Measurements from ENCODE around the gene NR4A3. TPM values are rescaled to one million over a fixed set of nuclear protein-coding genes. Genes with fewer than 3 reads are reported as not detected.

NR4A3 gene
- total and polyA plus RNA-seq, 2 donors (not counting 1 experiment from before 2014, with no cell fraction given): 8.2 to 9.1 TPM

GRCh38 chr9:99858087-99858486 lies 36.4 kb downstream of the NR4A3 start:
- no peaks in the 10 kb centered on the region for H3K4me1 ChIP-seq (ENCODE audit: control insufficient read depth, extremely low read depth, insufficient read depth, low read length)
- H3K27ac ChIP-seq (ENCODE audit: insufficient read depth, low read length): no peak overlapping the region
- no peak overlapping the region for H3K4me3 ChIP-seq (replicated peaks in 1 of 4; ENCODE audit: control extremely low read depth in 1 of 4, insufficient read depth in 1 of 4, low read depth in 3 of 4, low read length in 4 of 4)
- no peaks in the 10 kb centered on the region for H3K9me3 ChIP-seq (ENCODE audit: control insufficient read depth, insufficient read depth, low read depth, low read length)
- no peak overlapping the region for H3K4me2 ChIP-seq (ENCODE audit: extremely low read depth, insufficient read depth, low read length)
- H3K36me3 ChIP-seq (ENCODE audit: control insufficient read depth, insufficient read depth, low read length): no peaks in the 10 kb centered on the region
- TF ChIP-seq CTCF (conservative IDR thresholded peaks at IDR 0.05 in 1 of 2, IDR thresholded peaks at IDR 0.05 in 1 of 2; ENCODE audit: low read depth in 1 of 2, low read length in 2 of 2) (no peak), EZH2 (IDR thresholded peaks at IDR 0.05; ENCODE audit: low read length, missing control alignments) (no peak)
- H2AFZ ChIP-seq (ENCODE audit: low read length): no peak overlapping the region
- DNase-seq (ENCODE audit: low read depth in 2 of 2): no peak
- H3K9ac ChIP-seq (ENCODE audit: insufficient read depth, low read length): no peak overlapping the region
- H3K79me2 ChIP-seq (ENCODE audit: control insufficient read depth, insufficient read depth, low read length): no peaks in the 10 kb centered on the region
- H4K20me1 ChIP-seq (ENCODE audit: control insufficient read depth, extremely low read depth, insufficient read depth, low read length): no peaks in the 10 kb centered on the region
- H3K27me3 ChIP-seq (ENCODE audit: control insufficient read depth, insufficient read depth, low read length): no peaks in the 10 kb centered on the region

- Histone ChIP-seq H3K9ac (ENCODE audit: insufficient read depth, low read length) (no peak overlapping the region), H3K27me3 (ENCODE audit: control insufficient read depth, insufficient read depth, low read length) (no peaks in the 10 kb centered on the region), H3K4me3 (replicated peaks in 1 of 4; ENCODE audit: control extremely low read depth in 1 of 4, insufficient read depth in 1 of 4, low read depth in 3 of 4, low read length in 4 of 4) (no peak overlapping the region), H4K20me1 (ENCODE audit: control insufficient read depth, extremely low read depth, insufficient read depth, low read length) (no peaks in the 10 kb centered on the region), H3K4me2 (ENCODE audit: extremely low read depth, insufficient read depth, low read length) (no peak overlapping the region), H3K36me3 (ENCODE audit: control insufficient read depth, insufficient read depth, low read length) (no peaks in the 10 kb centered on the region), H3K79me2 (ENCODE audit: control insufficient read depth, insufficient read depth, low read length) (no peaks in the 10 kb centered on the region), H3K9me3 (ENCODE audit: control insufficient read depth, insufficient read depth, low read depth, low read length) (no peaks in the 10 kb centered on the region), H3K4me1 (ENCODE audit: control insufficient read depth, extremely low read depth, insufficient read depth, low read length) (no peaks in the 10 kb centered on the region), H3K27ac (ENCODE audit: insufficient read depth, low read length) (no peak overlapping the region), H2AFZ (ENCODE audit: low read length) (no peak overlapping the region)
- no peak for TF ChIP-seq CTCF (conservative IDR thresholded peaks at IDR 0.05 in 1 of 2, IDR thresholded peaks at IDR 0.05 in 1 of 2; ENCODE audit: low read depth in 1 of 2, low read length in 2 of 2)
- no peak for TF ChIP-seq EZH2 (IDR thresholded peaks at IDR 0.05; ENCODE audit: low read length, missing control alignments)
- peak in 1 of 2 donors; percentile 19 for DNase-seq (ENCODE audit: low read depth in 2 of 2)
Observed at GRCh38 chr9:99859243-99859980, 37.7 kb downstream of the NR4A3 start.

- TF ChIP-seq EZH2 (IDR thresholded peaks at IDR 0.05; ENCODE audit: low read length, missing control alignments): no peak
- TF ChIP-seq CTCF (conservative IDR thresholded peaks at IDR 0.05 in 1 of 2, IDR thresholded peaks at IDR 0.05 in 1 of 2; ENCODE audit: low read depth in 1 of 2, low read length in 2 of 2): no peak
Observed at GRCh38 chr9:99860266-99860665, 38.6 kb downstream of the NR4A3 start.

More at GRCh38 chr9:99860266-99860665, 38.6 kb downstream of the NR4A3 start:
- no peak for DNase-seq (ENCODE audit: low read depth in 2 of 2)
- Histone ChIP-seq H4K20me1 (ENCODE audit: control insufficient read depth, extremely low read depth, insufficient read depth, low read length) (no peaks in the 10 kb centered on the region), H2AFZ (ENCODE audit: low read length) (no peak overlapping the region), H3K27me3 (ENCODE audit: control insufficient read depth, insufficient read depth, low read length) (no peaks in the 10 kb centered on the region), H3K4me2 (ENCODE audit: extremely low read depth, insufficient read depth, low read length) (no peak overlapping the region), H3K4me3 (replicated peaks in 1 of 4; ENCODE audit: control extremely low read depth in 1 of 4, insufficient read depth in 1 of 4, low read depth in 3 of 4, low read length in 4 of 4) (no peak overlapping the region), H3K27ac (ENCODE audit: insufficient read depth, low read length) (no peak overlapping the region), H3K9ac (ENCODE audit: insufficient read depth, low read length) (no peak overlapping the region), H3K36me3 (ENCODE audit: control insufficient read depth, insufficient read depth, low read length) (no peaks in the 10 kb centered on the region), H3K9me3 (ENCODE audit: control insufficient read depth, insufficient read depth, low read depth, low read length) (no peaks in the 10 kb centered on the region), H3K79me2 (ENCODE audit: control insufficient read depth, insufficient read depth, low read length) (no peaks in the 10 kb centered on the region), H3K4me1 (ENCODE audit: control insufficient read depth, extremely low read depth, insufficient read depth, low read length) (no peaks in the 10 kb centered on the region)

All from fibroblast of lung (primary cell).